ENCODE measurements around the gene TOP3A.

Gene TOP3A

DNA sequence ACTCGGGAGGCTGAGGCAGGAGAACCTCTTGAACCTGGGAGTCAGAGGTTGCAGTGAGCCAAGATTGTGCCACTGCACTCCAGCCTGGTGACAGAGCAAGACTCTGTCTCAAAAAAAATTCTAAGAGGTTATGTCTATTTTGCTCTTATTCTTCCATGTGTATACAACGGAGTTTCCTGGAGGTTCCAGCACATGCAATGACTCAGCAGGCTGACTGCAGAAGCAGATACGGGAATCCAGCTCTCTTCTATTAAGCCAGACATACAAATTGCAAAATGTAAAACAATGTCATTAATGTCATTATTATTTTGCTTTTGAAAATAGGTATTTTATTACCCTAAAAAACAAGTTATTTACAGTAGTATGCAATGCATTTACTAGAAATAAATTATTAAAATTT is 35.9 kb downstream of the TOP3A start:
- TF ChIP-seq, protein P1, sequence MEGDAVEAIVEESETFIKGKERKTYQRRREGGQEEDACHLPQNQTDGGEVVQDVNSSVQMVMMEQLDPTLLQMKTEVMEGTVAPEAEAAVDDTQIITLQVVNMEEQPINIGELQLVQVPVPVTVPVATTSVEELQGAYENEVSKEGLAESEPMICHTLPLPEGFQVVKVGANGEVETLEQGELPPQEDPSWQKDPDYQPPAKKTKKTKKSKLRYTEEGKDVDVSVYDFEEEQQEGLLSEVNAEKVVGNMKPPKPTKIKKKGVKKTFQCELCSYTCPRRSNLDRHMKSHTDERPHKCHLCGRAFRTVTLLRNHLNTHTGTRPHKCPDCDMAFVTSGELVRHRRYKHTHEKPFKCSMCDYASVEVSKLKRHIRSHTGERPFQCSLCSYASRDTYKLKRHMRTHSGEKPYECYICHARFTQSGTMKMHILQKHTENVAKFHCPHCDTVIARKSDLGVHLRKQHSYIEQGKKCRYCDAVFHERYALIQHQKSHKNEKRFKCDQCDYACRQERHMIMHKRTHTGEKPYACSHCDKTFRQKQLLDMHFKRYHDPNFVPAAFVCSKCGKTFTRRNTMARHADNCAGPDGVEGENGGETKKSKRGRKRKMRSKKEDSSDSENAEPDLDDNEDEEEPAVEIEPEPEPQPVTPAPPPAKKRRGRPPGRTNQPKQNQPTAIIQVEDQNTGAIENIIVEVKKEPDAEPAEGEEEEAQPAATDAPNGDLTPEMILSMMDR (IDR thresholded peaks at IDR 0.05; ENCODE audit: control insufficient read depth, extremely low read depth, insufficient read depth), result no peak
- no peak overlapping the region for H3K4me3 ChIP-seq (ENCODE audit: low read depth, low read length)
- no peak for DNase-seq (ENCODE audit: low read depth)

DNA sequence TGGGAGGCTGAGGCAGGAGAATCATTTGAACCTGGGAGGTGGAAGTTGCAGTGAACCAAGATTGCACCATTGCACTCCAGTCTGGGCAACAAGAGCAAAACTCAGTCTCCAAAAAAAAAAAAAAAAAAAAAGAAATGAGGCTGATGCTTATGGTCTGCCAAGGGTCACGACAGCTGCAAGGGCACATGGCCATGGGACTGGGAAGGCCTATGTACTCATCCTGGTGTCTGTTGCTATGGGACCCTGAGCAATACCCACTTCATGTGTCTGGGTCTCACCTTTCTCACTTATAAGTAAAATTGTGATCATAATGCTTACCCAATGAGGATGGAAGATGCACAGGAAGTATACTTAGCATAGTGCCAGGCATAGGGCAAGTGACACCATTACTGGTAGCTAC is 37.7 kb downstream of the TOP3A start:
- TF ChIP-seq, protein P1 (IDR thresholded peaks at IDR 0.05; ENCODE audit: control insufficient read depth, extremely low read depth, insufficient read depth), result no peak
- DNase-seq (ENCODE audit: low read depth), result no peak
- no peak overlapping the region for H3K4me3 ChIP-seq (ENCODE audit: low read depth, low read length)

DNA sequence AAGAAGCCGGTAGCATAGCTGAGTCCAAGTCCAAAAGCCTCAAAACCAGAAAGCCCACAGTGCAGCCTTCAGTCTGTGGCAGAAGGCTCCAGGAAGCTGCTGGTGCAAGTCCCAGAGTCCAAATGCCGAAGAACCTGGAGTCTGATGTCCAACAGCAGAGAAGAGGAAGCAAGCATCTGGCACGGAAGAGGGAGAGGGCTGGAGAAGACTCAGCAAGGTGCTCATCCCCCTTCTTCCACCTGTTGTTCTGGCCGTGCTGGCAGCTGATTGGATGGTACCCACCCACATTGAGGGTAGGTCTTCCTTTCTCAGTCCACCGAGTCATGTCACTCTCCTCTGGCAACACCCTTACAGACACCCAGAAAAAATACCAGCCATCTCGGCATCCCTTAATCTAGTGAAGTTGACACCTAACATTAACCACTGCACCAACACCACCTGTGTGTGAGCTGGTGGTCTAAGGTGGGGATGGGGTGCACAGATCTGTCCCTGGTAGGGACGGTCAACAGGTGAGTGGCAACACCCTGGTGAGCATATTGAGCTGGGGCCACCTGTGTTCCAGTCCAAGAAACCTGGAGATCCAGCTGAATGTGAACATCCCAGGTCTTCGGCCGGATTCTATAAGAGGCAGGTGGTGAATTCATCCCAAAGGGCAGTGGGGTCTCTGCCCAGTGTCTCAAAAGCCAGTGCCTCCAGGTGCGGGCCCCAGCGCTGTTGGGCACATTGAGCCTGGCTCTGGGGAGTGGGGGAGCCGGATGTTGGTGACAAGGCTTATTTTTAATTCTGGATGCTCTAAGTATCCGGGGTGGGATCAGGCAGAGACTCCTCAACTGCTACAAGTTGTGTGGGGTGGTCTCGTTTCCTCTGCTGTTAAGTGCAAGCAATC is 44.5 kb downstream of the TOP3A start:
- H3K4me3 ChIP-seq (ENCODE audit: low read depth, low read length), result no peak overlapping the region
- TF ChIP-seq, protein P1 (IDR thresholded peaks at IDR 0.05; ENCODE audit: control insufficient read depth, extremely low read depth, insufficient read depth), result no peak
- no peak for DNase-seq (ENCODE audit: low read depth)

DNA sequence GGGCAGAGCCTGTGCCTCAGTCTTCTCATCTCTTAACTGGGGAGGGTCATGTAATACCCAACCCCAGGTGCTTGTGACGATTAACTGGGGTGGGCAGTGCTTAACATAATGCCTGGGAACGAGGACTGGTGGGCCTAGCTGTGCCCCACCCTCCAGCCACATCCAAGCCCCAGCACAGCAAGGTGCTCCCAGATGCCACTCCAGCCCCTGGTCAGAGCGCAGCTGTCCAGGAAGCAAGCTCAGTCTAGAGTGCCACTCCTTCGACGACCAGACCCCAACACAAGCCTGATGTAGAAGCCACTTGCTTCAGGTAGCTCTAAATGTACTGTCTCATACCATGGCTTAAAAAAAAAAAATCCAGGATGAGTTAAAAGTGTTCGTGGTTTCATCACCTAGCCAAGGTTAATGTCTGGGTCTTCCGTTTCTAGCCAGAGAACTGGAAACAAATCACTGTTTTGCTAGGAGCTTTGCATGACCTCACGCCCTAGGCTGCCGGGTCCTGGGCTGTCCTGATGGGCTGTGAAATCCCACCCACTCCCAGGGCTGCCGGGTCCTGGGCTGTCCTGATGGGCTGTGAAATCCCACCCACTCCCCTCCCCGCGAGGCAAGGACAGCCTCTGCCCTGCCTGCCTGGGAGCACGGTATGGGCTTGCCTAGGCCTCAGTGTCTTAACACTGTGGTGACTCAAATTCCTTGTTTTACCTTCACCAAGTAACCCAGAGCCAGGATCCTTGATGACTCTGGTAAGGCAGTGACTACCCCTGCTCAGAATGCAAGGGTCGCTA is 46.7 kb downstream of the TOP3A start:
- TF ChIP-seq, protein P1 (IDR thresholded peaks at IDR 0.05; ENCODE audit: control insufficient read depth, extremely low read depth, insufficient read depth), result no peak
- H3K4me3 ChIP-seq (ENCODE audit: low read depth, low read length), result no peak overlapping the region
- no peak for DNase-seq (ENCODE audit: low read depth)

DNA sequence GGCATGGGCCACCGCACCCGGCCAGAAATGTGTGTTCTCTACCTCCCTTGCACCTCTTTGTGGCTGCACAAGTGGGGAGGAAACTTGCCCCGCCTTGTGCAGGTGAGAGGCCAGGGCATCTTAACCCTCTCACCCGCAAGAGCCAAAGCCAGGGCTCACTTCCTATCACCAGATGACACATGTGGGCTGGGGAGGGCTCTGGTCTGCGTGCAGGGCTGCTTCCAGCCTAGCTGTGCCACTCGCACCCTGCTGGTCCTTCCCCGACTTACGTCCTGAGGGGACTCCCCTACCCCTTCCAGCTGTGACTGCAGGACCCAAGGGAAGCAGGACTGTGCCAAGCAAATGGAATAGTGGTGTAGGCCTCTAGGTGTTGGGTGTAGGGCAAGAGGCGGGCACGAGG is 47.4 kb downstream of the TOP3A start:
- no peak overlapping the region for H3K4me3 ChIP-seq (ENCODE audit: low read depth, low read length)
- TF ChIP-seq, protein P1 (IDR thresholded peaks at IDR 0.05; ENCODE audit: control insufficient read depth, extremely low read depth, insufficient read depth), result no peak
- DNase-seq (ENCODE audit: low read depth), result no peak

DNA sequence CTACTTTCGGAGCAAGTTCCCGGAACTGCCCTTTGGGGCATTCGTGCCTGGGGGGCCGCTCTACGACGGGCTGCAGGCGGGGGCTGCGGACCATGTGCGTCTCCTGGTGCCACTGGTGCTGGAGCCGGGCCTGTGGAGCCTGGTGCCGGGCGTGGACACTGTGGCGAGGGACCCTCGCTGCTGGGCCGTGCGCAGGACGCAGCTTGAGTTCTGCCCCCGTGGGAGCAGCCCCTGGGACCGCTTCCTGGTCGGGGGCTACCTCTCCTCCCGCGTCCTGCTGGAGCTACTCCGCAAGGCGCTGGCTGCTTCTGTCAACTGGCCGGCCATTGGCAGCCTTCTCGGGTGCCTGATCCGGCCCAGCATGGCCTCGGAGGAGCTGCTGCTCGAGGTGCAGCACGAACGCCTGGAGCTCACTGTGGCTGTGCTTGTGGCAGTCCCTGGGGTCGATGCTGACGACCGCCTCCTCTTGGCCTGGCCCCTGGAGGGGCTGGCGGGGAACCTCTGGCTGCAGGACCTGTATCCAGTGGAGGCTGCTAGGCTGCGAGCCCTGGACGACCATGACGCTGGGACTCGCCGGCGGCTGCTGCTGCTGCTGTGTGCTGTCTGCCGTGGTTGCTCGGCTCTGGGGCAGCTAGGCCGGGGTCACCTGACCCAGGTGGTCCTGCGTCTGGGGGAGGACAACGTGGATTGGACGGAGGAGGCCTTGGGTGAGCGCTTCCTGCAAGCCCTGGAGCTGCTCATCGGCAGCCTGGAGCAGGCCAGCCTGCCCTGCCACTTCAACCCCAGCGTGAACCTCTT is 50.7 kb downstream of the TOP3A start:
- TF ChIP-seq, protein P1 (IDR thresholded peaks at IDR 0.05; ENCODE audit: control insufficient read depth, extremely low read depth, insufficient read depth), result no peak
- no peak for DNase-seq (ENCODE audit: low read depth)

More for the DNA sequence above, 50.7 kb downstream of the TOP3A start:
- no peak overlapping the region for H3K4me3 ChIP-seq (ENCODE audit: low read depth, low read length)

Data from LNCaP clone FGC (cell line).